GM10266 (cell line): ENCODE data around the gene DNAH1.
"Not testable (repeated sequence)": the region's sequence is repeated elsewhere in the genome, so short reads cannot be mapped to it uniquely, and the experiment has no call there.

ENCODE experiments used
- DNase-seq: peaks from one replicate; pipeline ENCODE4 v3.0.0; 2012; ENCODE audit errors: extremely low spot score
- TF ChIP-seq, protein P1 (sequence below): IDR thresholded peaks from 2 replicates; pipeline ENCODE4 v1.5.1; 2012; ENCODE audit warnings: mild to moderate bottlenecking, low read depth; ENCODE audit not compliant: control insufficient read depth, insufficient read depth; ENCODE audit errors: missing control alignments

The DNAH1 gene

DNA sequence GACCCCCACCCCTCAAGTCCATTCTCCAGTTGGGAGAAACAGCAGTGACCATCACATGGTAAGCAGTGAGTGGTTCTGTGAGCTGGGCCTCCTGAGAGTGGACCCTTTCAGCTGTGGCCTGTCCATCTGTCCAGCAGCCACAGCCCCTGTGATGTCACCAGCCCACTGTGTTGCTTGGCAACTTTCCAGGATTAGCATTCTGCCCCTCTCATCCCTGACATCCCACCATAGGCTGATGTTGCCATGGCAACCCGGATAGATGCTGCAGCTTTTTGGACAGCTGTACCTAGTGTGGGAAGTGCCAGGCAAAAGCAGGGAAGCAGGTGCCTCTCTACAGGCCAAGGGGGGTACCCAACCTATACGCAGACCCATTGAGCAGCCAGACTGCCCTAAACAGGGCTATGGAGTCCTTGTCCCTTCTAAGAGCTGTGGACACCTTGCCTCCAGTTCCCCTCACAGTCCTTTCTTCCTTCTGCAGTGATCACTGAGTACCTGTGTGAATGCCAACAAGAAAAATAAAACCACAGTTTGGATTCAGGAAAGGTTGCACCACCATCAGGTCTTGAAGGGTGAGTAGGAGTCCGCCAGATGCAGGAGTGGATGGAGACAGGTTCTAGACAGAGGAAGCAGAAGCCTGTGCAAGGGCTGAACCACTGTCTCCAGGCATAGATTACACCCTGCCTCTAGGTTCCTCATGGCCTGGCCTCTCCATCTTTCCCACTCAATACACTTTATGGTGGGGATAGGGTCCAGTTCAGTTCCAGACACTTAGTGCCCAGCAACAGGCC, at the start of gene DNAH1:
TSS of gene DNAH1 (plus strand) at position 343 of the 788 bp plus-strand sequence. CDS start 6,124 bp downstream, outside the sequence.
- DNase-seq = no peak
- TF ChIP-seq, protein P1, sequence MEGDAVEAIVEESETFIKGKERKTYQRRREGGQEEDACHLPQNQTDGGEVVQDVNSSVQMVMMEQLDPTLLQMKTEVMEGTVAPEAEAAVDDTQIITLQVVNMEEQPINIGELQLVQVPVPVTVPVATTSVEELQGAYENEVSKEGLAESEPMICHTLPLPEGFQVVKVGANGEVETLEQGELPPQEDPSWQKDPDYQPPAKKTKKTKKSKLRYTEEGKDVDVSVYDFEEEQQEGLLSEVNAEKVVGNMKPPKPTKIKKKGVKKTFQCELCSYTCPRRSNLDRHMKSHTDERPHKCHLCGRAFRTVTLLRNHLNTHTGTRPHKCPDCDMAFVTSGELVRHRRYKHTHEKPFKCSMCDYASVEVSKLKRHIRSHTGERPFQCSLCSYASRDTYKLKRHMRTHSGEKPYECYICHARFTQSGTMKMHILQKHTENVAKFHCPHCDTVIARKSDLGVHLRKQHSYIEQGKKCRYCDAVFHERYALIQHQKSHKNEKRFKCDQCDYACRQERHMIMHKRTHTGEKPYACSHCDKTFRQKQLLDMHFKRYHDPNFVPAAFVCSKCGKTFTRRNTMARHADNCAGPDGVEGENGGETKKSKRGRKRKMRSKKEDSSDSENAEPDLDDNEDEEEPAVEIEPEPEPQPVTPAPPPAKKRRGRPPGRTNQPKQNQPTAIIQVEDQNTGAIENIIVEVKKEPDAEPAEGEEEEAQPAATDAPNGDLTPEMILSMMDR = no peak

DNA sequence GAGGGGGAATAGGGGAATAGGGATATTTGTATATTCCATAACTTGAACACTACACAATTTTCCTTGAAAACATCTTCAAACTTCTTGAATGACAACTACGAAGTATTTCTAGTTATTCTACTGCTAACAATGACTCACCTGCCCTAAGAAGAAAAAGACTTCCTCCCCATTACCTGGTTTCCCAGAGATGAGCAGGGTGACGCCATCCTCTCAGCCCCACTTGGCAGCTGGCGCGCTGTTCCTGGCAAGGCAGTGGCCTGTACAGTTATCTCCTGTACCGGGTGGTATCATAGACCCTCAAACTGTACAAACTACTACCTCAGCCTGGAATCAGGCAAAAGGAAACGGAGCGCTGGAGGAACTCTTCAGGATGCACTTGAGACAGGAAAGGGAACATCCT, 48.1 kb upstream of the DNAH1 start:
- no peak for DNase-seq
- TF ChIP-seq, protein P1 = no peak

DNA sequence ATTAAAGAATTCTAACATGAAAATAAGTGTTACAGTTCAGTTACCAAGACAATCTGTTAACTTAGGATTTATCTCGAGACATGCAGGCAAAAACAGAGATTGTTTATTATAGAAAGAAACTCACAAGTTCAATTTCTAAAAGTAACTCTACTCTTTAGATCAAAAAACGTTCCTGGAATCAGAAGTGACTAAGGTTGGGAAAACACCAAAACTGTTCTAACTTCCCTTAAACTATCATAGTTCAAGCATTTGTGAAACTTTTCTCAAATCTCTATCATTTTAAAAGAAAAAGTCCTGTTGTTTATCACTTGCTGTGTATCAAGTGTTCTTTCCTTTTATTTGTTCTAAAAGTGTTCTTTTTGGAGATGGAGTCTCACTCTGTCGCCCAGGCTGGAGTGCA, 46.3 kb upstream of the DNAH1 start:
- TF ChIP-seq, protein P1 = no peak
- DNase-seq = no peak

DNA sequence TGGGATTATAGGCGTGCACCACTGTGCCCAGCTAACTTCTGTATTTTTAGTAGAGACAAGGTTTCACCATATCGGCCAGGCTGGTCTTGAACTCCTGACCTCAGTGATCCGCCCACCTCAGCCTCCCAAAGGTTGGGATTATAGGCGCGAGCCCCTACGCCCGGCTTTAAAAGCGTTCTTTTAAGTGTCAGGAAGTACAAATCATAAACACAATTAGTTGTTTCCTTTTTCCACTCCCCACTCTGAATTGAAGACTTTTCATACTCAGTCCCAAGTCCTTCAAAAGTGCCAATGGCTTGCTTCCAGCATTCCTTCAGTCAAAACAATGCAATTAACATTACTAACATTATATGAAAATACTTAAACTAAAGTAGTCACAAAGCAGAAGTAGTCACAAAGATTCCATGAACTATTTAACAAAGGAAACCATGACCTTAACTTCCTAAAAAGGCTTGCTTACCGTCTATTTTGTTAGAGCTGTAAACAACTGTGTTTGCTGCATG, 45.8 kb upstream of the DNAH1 start:
- TF ChIP-seq, protein P1 = no peak
- DNase-seq = no peak

DNA sequence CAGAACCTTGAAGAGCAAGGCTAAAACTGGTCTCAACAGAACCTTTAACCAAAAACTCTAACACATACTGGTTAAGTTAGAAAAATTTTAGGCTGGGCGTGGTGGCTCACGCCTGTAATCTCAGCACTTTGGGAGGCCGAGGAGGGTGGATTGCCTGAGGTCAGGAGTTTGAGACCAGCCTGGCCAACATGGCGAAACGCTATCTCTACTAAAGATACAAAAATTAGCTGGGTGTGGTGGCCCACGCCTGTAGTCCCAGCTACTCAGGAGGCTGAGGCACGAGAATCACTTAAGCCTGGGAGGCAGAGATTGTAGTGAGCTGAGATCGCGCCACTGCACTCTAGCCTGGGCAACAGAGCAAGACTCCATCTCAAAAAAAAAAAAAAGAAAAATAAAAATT, 43.9 kb upstream of the DNAH1 start:
- DNase-seq = not testable (repeated sequence)

DNA sequence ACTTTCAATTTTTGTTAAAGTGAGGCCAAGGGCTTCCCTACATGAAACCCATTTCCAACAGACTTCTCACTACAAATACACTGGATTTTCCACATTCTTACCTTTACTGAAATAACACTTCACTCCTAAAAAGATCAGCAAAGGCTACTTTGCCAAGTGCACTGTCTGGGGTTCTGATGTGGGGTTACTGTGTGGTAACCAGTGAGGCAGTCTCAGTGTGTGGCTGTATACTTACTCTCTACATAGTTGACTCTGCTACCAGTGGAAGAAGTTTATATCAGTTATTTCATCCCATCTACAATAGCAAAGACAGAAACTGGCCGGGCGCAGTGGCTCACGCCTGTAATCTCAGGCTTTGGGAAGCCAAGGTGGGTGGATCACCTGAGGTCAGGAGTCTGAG, 43.3 kb upstream of the DNAH1 start:
- TF ChIP-seq, protein P1 = no peak
- no peak for DNase-seq

DNA sequence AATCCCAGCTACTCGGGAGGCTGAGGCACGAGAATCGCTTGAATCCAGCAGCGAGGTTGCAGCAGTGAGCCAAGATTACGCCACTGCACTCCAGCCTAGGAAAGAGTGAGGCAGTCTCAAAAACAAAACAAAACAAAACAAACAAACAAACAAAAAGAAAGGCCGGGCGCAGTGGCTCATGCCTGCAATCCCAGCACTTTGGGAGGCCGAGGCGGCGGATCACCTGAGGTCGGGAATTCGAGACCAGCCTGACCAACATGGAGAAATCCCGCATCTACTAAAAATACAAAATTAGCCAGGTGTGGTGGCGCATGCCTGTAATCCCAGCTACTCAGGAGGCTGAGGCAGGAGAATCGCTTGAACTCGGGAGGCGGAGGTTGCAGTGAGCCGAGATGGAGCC, 41.3 kb upstream of the DNAH1 start:
- DNase-seq = not testable (repeated sequence)

DNA sequence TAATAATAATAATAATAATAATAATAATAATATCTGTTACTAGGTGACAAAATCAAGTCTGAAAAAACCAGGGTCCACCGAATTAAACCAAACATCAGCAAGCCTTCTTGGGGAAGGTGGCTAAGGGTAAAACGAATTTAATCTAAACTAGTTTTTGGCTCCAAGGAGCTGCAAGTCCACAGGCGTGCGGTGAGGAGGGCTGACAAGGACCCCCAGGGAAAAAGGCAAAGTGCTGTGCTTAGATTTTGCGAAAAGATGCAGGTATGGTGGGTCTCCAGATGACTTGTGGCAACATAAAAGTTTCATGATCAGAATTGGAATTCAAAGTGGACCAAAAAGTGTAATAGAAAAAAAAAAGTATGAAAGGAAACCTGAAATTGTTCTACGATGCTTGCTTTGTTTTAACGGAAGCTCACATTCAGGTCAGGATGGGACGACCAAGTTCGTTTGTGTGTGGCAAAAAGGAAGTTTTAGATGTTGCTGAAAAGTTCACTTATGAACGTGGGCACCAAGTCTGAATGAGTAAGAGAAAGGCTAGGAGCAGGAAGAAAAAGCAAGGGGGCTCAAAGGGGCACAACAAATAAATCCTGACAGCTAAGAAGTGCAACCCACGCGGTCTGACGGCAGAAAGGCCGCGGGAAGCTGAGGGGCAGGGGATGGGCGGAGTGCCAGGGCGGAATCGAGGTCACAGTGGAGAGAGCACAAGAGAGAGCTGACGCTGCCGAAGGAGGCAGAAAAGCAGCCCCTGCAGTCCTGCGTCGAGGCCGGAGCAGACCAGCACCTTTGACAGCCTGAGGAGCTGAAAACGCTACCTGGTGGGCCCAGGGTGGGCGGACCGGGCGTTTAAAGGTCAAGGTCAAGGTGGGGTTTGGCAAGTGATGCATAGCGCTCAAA, 38.8 kb upstream of the DNAH1 start:
- DNase-seq = peak; percentile 67
- TF ChIP-seq, protein P1 = no peak
